NCI-H1417 treated with DMSO at 0.1 percent for 48 hours (cell line): ENCODE results near the gene ZNF200.
"Not testable (repeated sequence)": the region's sequence is repeated elsewhere in the genome, so short reads cannot be mapped to it uniquely, and the experiment has no call there.

Experiments used
- DNase-seq: peaks from one replicate; lab custom pipeline; 2025; lab: John Stamatoyannopoulos, UW

The ZNF200 gene, protein sequence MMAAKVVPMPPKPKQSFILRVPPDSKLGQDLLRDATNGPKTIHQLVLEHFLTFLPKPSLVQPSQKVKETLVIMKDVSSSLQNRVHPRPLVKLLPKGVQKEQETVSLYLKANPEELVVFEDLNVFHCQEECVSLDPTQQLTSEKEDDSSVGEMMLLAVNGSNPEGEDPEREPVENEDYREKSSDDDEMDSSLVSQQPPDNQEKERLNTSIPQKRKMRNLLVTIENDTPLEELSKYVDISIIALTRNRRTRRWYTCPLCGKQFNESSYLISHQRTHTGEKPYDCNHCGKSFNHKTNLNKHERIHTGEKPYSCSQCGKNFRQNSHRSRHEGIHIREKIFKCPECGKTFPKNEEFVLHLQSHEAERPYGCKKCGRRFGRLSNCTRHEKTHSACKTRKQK

DNA sequence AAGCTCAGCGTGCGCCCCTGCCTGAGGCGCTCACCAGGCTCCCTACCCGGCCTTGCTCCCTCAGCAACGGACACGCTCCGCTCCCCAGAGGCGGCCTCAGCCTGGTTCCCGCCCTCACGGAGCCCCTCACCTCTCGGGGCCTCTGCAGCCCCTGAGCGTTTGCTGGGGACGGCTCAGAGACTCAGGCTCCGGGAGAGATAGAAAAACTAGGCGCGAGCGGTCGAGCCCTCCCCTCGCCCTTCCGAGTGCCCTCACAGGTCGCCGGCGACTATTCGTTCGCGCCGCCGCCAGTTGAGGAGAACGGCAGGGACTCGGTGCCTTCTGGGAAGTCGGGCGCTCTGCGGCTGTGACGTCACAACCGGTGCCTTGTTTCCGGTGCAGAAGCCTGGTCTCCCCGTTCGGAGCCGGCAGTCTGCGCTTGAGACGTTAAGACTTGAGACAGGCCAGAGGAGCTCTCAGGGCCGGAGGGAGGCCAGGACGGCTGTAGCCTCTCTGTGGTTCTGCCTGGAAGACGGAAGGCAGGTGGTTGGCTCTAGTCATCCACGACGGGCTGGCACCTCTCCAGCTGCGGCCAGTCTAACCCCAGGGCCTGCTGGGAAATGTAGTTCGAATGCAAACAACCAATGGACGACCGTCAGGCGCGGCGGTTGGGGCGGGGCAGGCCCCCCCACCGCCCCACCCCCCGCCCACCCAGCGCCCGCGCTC lies at the start of gene ZNF200:
Gene ZNF200, minus strand, starts transcription at position 302 of the 705 bp plus-strand sequence. CDS start 1,403 bp downstream, outside the sequence.
- peak; percentile 70 for DNase-seq

DNA sequence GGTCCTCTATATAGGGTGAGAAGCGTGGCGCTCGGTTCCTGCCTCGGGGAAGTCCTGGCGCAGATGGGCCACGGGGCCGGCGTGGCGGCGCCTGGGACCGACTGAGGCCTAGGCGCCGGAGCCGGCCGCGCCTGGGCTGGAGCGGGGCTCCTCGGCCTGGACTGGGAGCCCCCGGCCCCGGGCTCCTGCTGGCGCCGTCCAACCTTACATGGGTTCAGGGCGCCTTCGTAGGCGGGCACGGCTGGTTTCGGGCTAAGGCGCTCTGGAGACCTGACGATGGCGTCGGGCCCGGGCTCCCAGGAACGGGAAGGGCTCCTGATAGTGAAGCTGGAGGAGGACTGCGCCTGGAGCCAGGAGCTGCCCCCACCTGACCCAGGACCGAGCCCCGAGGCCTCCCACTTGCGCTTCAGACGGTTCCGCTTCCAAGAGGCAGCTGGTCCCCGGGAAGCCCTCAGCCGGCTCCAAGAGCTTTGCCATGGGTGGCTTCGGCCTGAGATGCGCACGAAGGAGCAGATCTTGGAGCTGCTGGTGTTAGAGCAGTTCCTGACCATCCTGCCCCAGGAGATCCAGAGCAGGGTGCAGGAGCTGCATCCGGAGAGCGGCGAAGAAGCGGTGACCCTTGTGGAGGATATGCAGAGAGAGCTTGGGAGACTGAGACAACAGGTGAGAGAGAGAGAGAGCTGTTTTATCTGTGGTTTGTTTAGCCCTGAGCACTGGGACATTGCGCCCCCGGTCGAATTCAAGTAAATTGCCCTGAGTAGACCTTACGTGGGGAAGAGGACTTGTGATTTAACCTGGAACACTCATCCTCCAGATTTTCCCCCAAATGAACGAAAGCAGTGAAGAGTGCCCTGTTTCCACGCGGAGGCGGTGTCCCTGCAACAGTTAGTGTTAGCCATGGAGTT lies 48.8 kb upstream of the ZNF200 start:
- no peak for DNase-seq

DNA sequence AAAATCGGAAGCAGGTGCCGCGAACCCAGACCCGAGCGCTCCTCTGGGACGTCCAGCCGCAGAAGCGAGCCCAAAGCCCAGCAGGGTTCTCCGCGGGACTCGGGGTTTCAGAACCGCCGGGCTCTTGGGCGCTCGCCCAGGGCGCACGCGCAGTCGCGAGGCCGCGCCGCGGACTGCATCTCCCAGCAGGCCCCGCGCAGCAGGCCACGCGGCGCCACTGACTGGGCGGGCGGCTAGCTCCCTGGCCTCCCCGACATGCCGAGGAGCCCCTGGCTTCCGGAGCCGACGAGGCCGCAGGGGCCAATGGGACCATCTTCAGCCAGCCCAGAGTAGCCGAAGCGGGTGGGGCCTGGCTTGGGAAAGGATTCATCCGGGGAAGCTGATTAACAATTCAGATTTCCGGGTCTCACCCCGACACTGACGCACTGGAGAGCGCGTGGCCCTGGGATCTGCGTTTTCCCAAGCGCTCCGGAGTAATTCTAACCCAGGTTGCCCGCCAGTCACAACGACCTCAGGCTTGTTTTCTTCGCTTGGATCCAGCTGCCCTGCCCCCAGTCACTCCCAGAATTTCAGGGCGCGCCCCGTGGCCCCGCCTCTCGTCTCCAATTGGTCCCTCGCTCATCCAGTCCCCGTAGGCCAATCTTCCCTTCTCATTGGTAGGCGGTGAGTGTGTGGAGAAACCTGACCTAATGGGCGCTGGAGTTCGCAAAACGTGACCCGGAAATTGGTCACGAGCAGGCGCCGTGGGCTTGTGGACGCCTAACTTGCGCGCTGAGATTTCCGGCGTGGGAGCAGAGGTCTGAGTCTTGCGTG lies 48.0 kb upstream of the ZNF200 start, which contains the start of gene ZNF263:
Gene ZNF263, plus strand, starts transcription at position 762 of the 813 bp plus-strand sequence. CDS start 328 bp downstream, outside the sequence.
- DNase-seq = peak; percentile 93

DNA sequence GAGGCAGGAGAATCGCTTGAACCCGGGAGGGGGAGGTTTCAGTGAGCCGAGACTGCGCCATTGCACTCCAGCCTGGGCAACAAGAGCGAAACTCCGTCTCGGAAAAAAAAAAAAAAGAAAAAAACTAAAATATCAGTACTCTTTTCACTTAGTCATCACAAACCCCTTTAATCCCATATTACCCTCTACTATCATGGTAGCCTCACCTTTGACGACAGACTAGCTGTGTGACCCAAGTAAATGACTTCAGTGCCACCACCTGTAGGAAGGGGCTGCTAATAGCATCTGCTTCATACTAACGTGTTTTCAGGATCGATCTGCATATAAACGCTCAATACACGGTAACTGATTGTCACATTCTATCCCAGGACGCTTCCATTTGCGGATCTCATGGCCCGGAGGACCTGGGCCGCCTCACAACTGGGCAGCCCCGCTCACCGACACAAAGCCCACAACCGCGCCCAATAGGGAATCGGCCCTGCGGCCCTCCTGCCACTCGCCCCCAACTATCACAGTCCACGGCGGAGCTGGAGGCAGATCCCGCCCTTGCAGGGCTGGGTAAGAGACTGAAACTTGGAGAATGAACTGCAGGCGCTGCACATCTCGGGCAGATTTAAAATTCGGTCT lies 47.3 kb upstream of the ZNF200 start:
- no peak for DNase-seq

DNA sequence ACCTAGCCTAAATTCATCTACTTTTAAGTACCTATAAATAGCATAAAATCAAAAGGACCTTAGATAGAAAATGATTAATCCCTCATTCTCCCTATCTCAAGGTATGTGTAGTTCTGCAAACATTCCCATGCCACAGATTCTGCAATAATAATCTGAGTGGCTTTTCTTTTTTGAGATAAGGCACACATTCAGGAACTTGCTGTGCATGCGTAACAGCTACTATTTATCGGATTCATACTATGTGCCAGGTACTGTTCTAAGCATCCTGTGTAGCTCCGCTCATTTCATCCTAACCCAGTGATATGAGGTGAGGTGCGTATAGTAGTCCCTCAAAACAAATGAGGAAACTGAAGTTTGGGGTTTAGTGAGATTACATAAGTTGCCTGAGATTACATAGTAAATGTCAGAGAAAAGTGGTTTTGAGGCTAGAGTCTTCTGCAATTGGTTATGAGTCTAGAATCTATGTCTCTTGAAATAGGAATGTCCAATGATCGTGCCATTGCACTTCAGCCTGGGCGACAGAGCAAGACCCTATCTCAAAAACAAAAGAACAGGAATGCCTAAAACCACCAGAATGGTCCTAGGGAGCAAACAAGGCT lies 46.4 kb upstream of the ZNF200 start:
- DNase-seq = no peak

DNA sequence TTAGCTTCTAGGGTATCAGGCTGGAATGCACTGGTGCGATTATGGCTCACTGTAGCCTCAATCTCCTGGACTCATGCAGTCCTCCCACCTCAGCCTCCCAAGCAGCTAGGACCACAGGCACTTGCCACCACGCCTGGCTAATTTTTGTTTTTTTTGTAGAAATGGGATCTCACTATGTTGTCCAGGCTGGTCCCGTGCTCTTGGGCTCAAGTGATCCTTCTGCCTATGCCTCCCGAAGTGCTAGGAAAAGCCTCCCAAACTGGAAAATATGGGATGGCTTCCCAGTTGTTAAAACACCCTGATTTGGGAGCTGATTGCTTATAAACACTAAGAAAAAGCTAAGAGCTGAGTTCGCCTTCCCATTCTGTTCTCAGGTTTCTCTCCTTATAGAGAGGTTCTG lies 41.7 kb upstream of the ZNF200 start:
- DNase-seq = no peak

DNA sequence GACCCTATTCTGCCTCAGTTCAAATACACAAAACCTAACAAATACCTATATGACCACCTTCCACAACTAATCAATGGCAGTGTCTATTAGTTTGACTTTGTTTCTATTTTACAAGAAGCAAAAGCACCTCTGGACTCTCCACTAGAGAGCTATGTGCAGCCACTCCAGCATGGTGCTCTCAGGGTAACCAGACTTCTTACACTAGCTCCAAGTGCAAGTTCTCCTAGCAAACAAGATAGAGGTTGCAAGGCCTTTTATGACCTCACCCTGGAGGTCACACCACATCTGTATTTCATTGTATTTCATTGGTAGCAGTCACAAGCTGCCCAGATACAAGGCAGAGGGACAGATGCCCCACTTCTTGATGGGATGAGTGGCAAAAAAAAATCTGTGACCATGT lies 40.0 kb upstream of the ZNF200 start:
- no peak for DNase-seq

DNA sequence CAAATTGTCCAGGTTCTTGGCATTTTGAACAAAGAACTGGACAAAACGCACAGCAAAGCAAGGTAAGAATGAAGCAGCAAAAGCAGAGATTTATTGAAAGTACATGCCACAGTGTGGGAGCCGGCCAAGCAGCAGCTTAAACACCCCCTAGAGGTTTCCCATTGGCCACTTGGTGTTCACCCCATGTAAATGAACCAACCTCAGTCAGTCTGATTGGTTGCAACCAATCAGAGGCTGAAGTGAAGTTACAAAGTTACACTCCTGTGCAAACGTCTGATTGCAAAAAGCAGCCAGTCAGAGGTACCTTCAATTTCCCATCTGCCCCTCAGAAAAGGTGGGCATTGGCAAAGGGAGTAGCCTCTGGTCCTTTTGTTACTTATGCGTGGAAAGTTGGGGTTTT lies 39.5 kb upstream of the ZNF200 start:
- DNase-seq = no peak

DNA sequence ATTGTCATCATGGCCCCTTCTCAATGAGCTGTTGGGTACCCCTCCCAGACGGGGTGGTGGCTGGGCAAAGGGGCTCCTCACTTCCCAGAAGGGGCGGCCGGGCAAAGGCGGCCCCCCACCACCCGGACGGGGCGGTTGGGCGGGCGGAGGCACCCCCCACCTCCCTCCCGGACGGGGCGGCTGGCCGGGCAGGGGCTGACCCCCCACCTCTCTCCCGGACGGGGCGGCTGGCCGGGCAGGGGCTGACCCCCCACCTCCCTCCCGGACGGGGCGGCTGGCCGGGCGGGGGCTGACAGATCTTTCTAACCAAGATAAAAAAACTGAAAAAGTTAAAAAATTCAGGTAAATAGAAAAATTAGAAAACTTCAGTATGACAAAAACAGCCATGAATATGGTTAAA lies 36.3 kb upstream of the ZNF200 start:
- DNase-seq = not testable (repeated sequence)

DNA sequence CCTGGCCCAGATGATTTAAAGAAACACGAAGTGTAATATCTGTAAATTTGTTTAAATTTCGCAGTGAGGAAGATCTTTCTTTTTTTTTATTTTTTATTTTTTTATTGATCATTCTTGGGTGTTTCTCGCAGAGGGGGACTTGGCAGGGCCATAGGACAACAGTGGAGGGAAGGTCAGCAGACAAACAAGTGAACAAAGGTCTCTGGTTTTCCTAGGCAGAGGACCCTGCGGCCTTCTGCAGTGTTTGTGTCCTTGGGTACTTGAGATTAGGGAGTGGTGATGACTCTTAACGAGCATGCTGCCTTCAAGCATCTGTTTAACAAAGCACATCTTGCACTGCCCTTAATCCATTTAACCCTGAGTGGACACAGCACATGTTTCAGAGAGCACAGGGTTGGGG lies 35.8 kb upstream of the ZNF200 start:
- DNase-seq = not testable (repeated sequence)

DNA sequence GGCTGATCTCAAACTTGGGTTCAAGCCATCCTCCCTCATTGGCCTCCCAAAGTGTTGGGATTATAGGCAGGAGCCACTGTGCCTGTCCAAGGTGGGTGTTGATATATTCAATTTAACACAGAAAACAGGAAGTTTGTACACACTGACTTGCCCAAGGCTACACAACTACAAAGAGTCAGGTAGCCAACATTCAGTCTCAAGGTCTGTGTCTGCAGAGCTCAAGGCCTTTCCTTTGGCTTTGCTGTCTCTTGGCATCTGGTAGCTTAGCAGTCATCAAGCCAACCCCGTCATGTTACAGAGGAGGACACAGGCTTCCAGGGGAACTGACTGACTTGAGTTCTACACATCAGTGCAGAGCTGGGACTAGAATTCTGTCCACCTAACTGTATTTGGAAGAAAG lies 33.3 kb upstream of the ZNF200 start:
- DNase-seq = no peak

DNA sequence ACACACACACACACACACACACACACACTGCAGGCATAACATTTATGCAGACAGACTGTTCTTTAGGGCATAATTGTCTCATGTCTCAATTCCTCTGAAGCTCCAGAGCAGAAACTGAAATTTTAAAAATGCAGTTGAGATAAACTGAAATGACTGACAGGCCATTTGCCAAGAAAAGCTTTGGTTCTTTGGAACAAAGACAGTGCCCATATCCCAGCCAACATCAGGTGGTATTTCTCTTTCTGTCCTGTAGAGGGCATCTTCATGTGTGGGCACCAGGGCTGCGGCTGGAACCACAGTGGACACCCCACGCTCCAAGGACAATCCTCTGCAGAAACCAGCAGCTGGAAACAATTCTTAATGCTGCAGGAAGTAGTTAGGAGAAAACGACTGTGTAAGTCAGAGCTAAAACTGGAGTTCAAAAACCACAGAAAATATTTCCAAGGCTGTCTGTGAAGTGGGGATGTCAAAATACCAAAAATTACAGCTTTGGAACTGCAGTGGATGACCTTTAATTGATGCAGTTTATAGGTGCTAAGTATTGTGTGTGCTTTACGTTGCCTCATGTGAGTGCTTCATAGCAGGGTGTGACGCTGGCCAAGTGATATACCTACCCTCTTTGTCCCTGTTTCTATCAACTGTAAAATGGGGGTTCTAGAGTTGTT lies 32.0 kb upstream of the ZNF200 start:
- no peak for DNase-seq

DNA sequence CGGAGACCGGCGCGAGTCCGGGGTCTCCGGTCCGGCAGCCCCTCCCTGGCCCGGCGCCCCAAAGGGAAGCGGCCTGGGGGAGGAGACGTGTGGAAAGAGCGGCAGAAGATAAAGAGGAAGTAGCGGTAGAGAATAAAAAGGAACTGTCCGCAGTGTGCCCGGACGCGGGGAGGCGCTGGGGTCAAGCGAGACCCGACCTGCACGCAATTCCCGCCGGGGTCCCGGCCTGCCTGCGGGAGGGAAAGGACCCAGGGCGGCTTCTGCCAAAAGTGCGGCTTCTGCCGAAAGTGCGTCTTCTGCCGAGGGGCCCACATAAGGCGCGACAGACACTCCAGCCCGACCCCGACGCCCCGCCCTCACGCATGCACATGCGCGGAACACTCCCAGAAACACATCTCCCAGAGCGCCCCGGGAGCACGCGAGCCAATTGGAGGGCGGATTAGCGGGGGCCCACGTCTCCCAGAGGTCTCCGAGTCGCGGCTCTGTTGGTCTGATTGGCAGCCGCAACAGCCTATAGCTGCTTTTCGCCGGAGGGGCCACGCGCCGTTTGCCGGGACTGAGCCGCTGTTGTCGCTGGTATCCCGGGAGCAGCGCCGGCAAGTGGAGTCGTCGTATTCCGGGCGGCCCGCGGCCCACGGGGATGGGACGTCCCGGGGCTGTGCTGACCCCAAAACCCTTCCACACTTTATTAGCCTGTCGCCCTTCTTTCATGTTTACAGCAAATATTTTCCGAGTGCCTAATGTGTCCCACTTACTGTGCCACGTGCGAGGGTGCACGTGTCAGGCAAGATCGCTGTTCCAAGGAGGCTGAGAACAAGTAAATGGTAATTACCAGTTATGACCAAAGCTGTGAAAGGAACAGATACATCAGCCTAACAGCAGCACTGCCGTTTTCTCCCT lies 29.4 kb upstream of the ZNF200 start:
- peak; percentile 81 for DNase-seq

DNA sequence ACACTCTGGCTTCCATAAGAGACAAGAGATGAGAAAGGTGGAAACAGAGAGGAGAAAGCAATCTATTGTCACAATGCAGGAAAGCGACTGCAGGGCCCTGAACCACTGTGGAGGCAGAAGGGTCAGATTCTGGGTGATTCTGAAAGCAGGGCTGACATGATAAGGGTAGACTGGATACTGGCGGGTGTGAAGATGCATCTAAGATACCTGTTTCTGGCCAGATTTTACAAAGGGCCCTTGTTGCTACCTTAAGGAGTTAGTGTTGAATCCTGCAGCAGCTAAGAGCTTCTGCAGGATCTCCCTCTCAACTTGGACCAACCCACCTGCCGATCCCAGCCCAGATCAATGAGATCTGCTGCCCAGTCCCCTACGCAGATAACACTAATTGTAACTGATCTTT lies 27.6 kb upstream of the ZNF200 start:
- no peak for DNase-seq

DNA sequence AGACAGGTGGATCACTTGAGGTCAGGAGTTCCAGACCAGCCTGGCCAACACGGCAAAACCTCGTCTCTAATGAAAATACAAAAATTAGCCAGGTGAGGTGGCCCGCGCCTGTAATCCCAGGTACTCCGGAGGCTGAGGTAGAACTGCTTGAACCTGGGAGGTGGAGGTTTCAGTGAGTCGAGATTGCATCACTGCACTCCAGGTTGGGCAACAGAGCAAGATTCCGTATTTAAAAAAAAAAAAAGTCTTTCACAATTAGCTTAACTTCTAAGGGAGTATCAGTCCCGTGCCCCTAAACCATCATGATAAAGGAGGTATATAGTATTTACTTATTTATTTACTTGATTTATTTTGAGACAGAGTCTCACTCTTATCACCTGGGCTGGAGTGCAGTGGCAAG lies 24.9 kb upstream of the ZNF200 start:
- DNase-seq = no peak

DNA sequence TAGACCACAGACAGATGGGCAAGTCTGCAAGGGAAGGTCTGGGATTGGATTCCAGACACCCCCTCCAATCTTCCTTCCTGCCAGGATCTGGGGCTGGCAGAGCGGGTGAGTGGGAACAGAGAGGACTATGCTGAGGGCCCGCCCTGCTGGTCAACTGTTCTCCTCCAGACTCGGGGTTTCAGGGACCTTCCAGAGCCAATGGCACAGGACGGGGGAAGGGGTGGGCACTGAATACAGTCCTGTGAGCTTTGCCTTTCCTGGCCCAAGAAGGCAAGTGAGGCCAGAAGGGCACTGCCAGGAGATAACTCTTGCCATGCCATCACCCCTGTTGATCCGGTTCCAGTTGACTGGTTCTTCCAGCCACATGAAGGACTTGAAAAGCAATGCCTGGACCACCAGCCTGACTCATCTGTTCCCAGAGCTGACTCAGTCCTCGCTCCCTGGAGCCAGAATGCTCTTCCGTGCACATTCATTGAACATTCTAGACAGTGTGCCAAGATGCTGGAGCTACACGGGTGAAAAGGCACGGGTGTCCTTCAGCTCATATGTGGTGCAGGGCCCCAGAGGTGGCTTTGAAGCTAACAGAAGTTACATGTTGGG lies 22.0 kb upstream of the ZNF200 start:
- no peak for DNase-seq

DNA sequence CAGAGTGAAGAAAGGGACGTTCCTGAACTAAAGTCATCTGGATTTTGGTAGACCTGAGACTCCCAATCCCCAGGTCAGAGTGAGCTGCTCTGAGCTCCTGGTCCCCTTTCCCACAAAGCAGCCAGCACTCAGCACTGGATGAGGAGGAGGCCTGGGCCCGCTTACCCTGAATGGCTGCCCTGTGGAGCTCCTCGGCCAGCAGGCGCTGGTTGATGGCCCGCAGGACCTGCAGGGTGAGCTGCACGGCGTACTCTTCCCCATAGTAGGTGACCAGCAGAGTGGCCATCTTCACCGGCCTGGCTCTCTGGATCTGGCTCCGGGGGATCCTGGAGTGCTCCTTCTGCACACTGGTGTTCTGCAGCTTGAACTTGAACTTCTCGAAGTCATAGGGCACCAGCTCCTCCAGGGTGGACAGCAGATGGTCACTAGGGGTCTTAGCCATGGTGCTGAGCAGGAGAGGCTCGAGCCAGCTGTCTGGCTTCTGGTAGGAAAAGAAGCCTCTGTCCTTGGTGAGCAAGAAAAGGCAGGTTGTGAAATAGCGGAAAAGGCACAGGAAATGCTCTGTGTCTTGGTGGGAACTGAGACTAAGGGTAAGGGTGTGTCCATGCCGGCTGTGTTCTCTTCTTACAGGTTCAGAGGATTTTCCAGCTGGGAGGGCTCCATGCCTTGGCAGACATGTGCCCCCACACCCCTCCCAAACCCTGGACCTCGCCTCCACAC lies 21.3 kb upstream of the ZNF200 start, which contains the start of gene MEFV:
Gene MEFV, minus strand, starts transcription at position 488 of the 720 bp plus-strand sequence. Its CDS starts 46 bp downstream, at position 442.
- no peak for DNase-seq

DNA sequence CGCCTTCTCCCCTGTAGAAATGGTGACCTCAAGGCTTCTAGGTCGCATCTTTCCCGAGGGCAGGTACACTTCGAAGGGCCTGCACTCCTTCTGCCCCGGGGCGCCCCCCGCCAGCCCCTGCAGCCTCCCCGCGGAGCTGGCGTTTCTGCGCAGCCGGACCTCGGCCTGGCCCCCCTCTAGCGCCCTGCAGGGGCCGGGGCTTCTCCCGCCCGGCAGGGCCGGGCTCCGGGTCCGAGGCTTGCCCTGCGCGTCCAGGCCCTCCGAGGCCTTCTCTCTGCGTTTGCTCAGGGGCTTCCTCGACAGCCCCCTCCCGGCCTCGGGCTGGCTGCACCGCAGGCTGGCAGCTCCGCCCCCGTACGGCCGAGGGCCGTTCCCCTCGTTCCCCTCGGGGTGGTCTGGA lies 19.4 kb upstream of the ZNF200 start:
- no peak for DNase-seq
